Pancreas (tissue), 10 donors: Measurements from ENCODE around the gene SCAI. TPM values are rescaled to one million over a fixed set of nuclear protein-coding genes. Genes with fewer than 3 reads are reported as not detected.
"Not testable (repeated sequence)": the region's sequence is repeated elsewhere in the genome, so short reads cannot be mapped to it uniquely, and the experiment has no call there.

ENCODE experiments used
- ATAC-seq, 4 donors: fragments of 200-7000 bp; cut with Tn5 transposase; one replicate each; pipeline versions ENCODE4 v1.8.0 to v1.9.1; 2020; ENCODE audit warnings: mild to moderate bottlenecking in 4 of 4, moderate library complexity in 4 of 4
- DNase-seq, 6 donors: peaks; one replicate each; pipeline ENCODE4 v3.0.0-alpha.2; 2020
- FAIRE-seq: peaks from 2 replicates; lab custom pipeline; 2012; peaks lifted over from hg19 to GRCh38; lab: Jason Lieb, UNC
- H3K27ac ChIP-seq, 4 donors: fragments of 200-600 bp; sonication (generic); 1 replicate in 3 of 4; 2 replicates in 1 of 4; pipeline versions ENCODE4 v1.5.0 to v1.8.0; 2020
- H3K27me3 ChIP-seq, 4 donors: fragments of 200-600 bp; one replicate each; pipeline ENCODE4 v1.8.0; 2021
- H3K36me3 ChIP-seq, 3 donors: fragments of 200-600 bp; sonication (generic) in 1 of 3; one replicate each; pipeline versions ENCODE4 v1.5.0 to v1.8.0; 2020 to 2021
- H3K4me1 ChIP-seq, 3 donors: fragments of 200-600 bp; one replicate each; pipeline ENCODE4 v1.8.0; 2021
- H3K4me3 ChIP-seq, 4 donors: fragments of 200-600 bp; sonication (generic) in 2 of 4; one replicate each; pipeline versions ENCODE4 v1.5.0 to v1.8.0; 2020 to 2021
- H3K9me3 ChIP-seq, 4 donors: fragments of 200-600 bp; one replicate each; pipeline ENCODE4 v1.8.0; 2021
- WGBS, 2 donors: extraction: QIAGEN DNeasy Blood & Tissue Kit; methylation state at CpG; one replicate each; pipeline ENCODE4 v1.1.7; 2013; 5-methylcytosine and 5-hydroxymethylcytosine counted together
- intact Hi-C, 3 donors: fragments of 100-400 bp; cut with DNase I; formaldehyde crosslinking; loops; one replicate each; pipeline versions ENCODE4 v1.11.1 to v1.14.2; 2022
- polyA plus RNA-seq, 2 donors: library from polyadenylated mRNA; stranded (reverse); fragments of 200-250 nt; gene quantifications; one replicate each; pipeline ENCODE4 v1.2.3, GENCODE V29; 2013
- total RNA-seq, 6 donors: library from RNA; stranded (reverse); fragmentation: NEBNext Ultra II Directional in 4 of 6; extraction: Animal tissue kit (Norgen Biotek cat#: 25700) in 4 of 6; gene quantifications; one replicate each; pipeline versions ENCODE4 v1.2.1 to v1.2.4, GENCODE V29; 2021 to 2023
- TF ChIP-seq, protein P1 (sequence below), 4 donors: fragments of 200-600 bp; sonication (generic) in 3 of 4; IDR thresholded peaks; one replicate each; pipeline versions ENCODE4 v1.5.0 to v1.8.0; 2021; ENCODE audit warnings: antibody characterized with exemption in 4 of 4
- donor health status: healthy with polysubstance abuse.
- donor health status: DM: no; HTN: no; CAD: no; lungs with moderate emphysema.
- donor health status: DM: no; HTN: no; CAD: no.
- donor health status: control.
- donor health status: control.
- donor health status: Bipolar disorder and iron deficiency.
- donor health status: DM: yes; HTN: yes; CAD: no.
- donor health status: DM: no; HTN: no; CAD: no.
- donor health status: DM: no; HTN: no; CAD: no.
- donor health status: DM: yes; HTN: yes; CAD: no.

SCAI gene
- total and polyA plus RNA-seq, 8 donors: 1.6 to 6.8 (median 3.5) TPM

- H3K27me3 ChIP-seq: no peaks in the 10 kb centered on the region
- intact Hi-C loops: loop anchor here in 1 of 3 donors (10.0 kb wide), 1 partner anchor 184 kb away; the partner anchor contains the start of gene SCAI
- 81 to 83% methylated on average over 2 of the region's 2 CpGs for WGBS, 2 donors
- H3K9me3 ChIP-seq: no peaks in the 10 kb centered on the region
- ATAC-seq: no peak
- H3K4me1 ChIP-seq: no peaks in the 10 kb centered on the region
- H3K36me3 ChIP-seq: no peaks in the 10 kb centered on the region
- H3K4me3 ChIP-seq: no peak overlapping the region
- TF ChIP-seq, protein P1, sequence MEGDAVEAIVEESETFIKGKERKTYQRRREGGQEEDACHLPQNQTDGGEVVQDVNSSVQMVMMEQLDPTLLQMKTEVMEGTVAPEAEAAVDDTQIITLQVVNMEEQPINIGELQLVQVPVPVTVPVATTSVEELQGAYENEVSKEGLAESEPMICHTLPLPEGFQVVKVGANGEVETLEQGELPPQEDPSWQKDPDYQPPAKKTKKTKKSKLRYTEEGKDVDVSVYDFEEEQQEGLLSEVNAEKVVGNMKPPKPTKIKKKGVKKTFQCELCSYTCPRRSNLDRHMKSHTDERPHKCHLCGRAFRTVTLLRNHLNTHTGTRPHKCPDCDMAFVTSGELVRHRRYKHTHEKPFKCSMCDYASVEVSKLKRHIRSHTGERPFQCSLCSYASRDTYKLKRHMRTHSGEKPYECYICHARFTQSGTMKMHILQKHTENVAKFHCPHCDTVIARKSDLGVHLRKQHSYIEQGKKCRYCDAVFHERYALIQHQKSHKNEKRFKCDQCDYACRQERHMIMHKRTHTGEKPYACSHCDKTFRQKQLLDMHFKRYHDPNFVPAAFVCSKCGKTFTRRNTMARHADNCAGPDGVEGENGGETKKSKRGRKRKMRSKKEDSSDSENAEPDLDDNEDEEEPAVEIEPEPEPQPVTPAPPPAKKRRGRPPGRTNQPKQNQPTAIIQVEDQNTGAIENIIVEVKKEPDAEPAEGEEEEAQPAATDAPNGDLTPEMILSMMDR (IDR thresholded peaks at IDR 0.05): no peak
- DNase-seq: no peak
- no peak overlapping the region for H3K27ac ChIP-seq
- FAIRE-seq: no peak
Observed at GRCh38 chr9:124960409-124960752, 182.9 kb downstream of the SCAI start.

DNA sequence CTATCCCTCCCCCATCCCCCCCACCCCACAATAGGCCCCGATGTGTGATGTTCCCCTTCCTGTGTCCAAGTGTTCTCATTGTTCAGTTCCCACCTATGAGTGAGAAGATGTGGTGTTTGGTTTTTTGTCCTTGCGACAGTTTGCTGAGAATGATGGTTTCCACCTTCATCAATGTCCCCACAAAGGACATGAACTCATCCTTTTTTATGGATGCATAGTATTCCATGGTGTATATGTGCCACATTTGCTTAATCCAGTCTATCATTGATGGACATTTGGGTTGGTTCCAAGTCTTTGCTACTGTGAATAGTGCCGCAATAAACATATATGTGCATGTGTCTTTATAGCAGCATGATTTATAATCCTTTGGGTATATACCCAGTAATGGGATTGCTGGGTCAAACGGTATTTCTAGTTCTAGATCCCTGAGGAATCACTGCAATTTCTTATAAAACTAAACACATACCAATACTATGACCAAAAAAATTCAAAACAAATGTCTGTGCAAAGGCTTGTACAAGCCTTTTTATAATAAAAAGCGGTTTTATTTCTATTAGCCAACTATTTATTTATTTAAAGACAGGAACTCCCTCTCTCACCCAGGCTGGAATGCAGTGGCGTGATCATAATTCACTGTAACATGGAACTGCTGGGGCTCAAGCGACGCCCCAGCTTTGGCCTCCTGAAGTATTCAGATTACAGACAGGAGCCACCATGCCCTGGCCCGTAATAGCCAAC is 183.5 kb downstream of the SCAI start:
- not testable (repeated sequence) for DNase-seq, ATAC-seq, H3K27ac ChIP-seq, H3K27me3 ChIP-seq, H3K36me3 ChIP-seq, H3K4me3 ChIP-seq, H3K4me1 ChIP-seq, FAIRE-seq, H3K9me3 ChIP-seq
- intact Hi-C loops: loop anchor here in 1 of 3 donors (10.0 kb wide), 1 partner anchor 185 kb away; the partner anchor contains the start of gene SCAI
- 96 to 97% methylated on average over 9 of the region's 9 CpGs for WGBS, 2 donors

DNA sequence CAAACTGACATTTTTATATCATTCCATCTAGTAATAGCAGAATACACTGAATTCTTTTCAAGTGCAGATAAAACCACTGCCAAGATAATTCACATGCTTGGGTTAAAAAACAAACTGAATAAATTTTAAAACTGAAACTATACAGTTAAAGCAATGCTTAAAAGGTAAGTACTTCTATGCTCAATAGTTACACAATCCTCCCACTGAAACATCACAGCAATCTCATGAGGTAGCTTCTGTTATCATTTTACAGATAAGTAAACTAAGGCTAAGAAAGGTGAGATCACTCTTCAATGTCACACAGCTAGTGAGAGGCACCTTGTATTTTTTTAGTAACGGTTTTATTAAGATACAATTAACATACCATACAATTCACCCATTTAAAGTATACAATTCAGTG is 189.1 kb downstream of the SCAI start:
- H3K27ac ChIP-seq: no peak overlapping the region
- no peaks in the 10 kb centered on the region for H3K4me1 ChIP-seq
- no peaks in the 10 kb centered on the region for H3K9me3 ChIP-seq
- H3K27me3 ChIP-seq: no peaks in the 10 kb centered on the region
- ATAC-seq (no peak), FAIRE-seq (no peak), DNase-seq (no peak)
- intact Hi-C loops: no loop called here
- WGBS, 2 donors: 79 to 90% methylated on average over 1 of the region's 1 CpG
- TF ChIP-seq, protein P1 (IDR thresholded peaks at IDR 0.05): no peak
- H3K4me3 ChIP-seq: no peak overlapping the region
- H3K36me3 ChIP-seq: no peaks in the 10 kb centered on the region

DNA sequence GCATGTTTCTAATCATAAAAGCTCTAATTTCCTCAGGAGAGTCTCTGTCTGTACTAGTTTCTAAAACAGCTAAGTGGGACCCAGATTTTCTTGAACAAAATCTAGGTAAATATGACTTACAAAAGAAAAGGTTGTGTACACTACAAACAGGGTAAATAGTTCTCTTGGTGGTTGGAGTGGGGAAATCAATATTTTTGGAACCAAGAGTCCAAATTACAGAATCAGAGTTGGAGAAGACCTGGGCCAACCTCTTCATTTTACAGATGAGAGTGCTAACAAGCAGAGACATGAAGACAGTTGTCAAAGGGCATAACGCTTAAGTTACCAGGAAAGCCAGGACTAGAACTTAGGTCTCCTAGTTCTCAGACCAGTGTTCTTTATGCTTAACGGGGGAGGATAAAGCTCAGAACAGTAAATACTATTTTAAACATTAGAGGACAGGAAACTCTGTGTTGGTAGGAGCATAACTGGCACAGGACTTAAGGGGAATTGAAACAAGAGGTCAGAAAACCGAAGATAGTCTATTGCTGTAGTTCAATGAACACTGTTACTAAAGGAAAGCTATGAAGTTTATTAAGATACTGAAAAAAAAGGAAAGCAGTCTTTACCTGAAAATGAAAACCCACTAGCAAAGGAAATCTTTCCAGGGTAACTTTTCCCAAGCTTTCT is 193.1 kb downstream of the SCAI start:
- WGBS, 2 donors: 75 to 79% methylated on average over 3 of the region's 3 CpGs
- no peak overlapping the region for H3K4me3 ChIP-seq
- H3K9me3 ChIP-seq: no peaks in the 10 kb centered on the region
- no peaks in the 10 kb centered on the region for H3K4me1 ChIP-seq
- no peaks in the 10 kb centered on the region for H3K36me3 ChIP-seq
- H3K27me3 ChIP-seq: no peaks in the 10 kb centered on the region
- no peak overlapping the region for H3K27ac ChIP-seq
- ATAC-seq (no peak), DNase-seq (no peak), FAIRE-seq (no peak)
- intact Hi-C loops: no loop called here
- TF ChIP-seq, protein P1 (IDR thresholded peaks at IDR 0.05): no peak

GRCh38 chr9:124949387-124949786 is 193.9 kb downstream of the SCAI start:
- H3K27me3 ChIP-seq: no peaks in the 10 kb centered on the region
- WGBS, 2 donors: 86 to 90% methylated on average over 2 of the region's 2 CpGs
- H3K27ac ChIP-seq: no peak overlapping the region
- intact Hi-C loops: no loop called here
- H3K4me3 ChIP-seq: no peak overlapping the region
- no peaks in the 10 kb centered on the region for H3K9me3 ChIP-seq
- DNase-seq (no peak), FAIRE-seq (no peak), ATAC-seq (no peak)
- no peaks in the 10 kb centered on the region for H3K4me1 ChIP-seq
- TF ChIP-seq, protein P1 (IDR thresholded peaks at IDR 0.05): no peak
- no peaks in the 10 kb centered on the region for H3K36me3 ChIP-seq
